ENCODE data around the gene IRF8.
A peak's percentile ranks its signal among the peaks of the same experiment; 100 is the strongest.
"Not testable (repeated sequence)": the region's sequence is repeated elsewhere in the genome, so short reads cannot be mapped to it uniquely, and the experiment has no call there.

IRF8 gene

GRCh38 chr16:85868495-85868894 lies 30.5 kb upstream of the IRF8 start:
- DNase-seq (ENCODE audit: low read depth): no peak

- no peak for DNase-seq (ENCODE audit: low read depth)
Measured at GRCh38 chr16:85869206-85869605, 29.8 kb upstream of the IRF8 start.

GRCh38 chr16:85869785-85870558 lies 29.0 kb upstream of the IRF8 start:
- no peak for DNase-seq (ENCODE audit: low read depth)

GRCh38 chr16:85871756-85872155 lies 27.2 kb upstream of the IRF8 start:
- DNase-seq (ENCODE audit: low read depth): no peak

GRCh38 chr16:85872734-85873133 lies 26.2 kb upstream of the IRF8 start:
- no peak for DNase-seq (ENCODE audit: low read depth)

- no peak for DNase-seq (ENCODE audit: low read depth)
Measured at GRCh38 chr16:85873153-85873552, 25.8 kb upstream of the IRF8 start.

GRCh38 chr16:85874031-85874430 lies 24.9 kb upstream of the IRF8 start:
- not testable (repeated sequence) for DNase-seq (ENCODE audit: low read depth)

GRCh38 chr16:85878407-85878806 lies 20.6 kb upstream of the IRF8 start:
- DNase-seq (ENCODE audit: low read depth): no peak

- DNase-seq (ENCODE audit: low read depth): no peak
Measured at GRCh38 chr16:85878875-85879274, 20.1 kb upstream of the IRF8 start.

- DNase-seq (ENCODE audit: low read depth): no peak
Measured at GRCh38 chr16:85879549-85879948, 19.4 kb upstream of the IRF8 start.

GRCh38 chr16:85879975-85880831 lies 18.8 kb upstream of the IRF8 start:
- no peak for DNase-seq (ENCODE audit: low read depth)

GRCh38 chr16:85880861-85881260 lies 18.1 kb upstream of the IRF8 start:
- DNase-seq (ENCODE audit: low read depth): no peak

GRCh38 chr16:85881436-85881835 lies 17.5 kb upstream of the IRF8 start:
- no peak for DNase-seq (ENCODE audit: low read depth)

- DNase-seq (ENCODE audit: low read depth): no peak
Measured at GRCh38 chr16:85882181-85882810, 16.7 kb upstream of the IRF8 start.

GRCh38 chr16:85883813-85884212 lies 15.1 kb upstream of the IRF8 start:
- DNase-seq (ENCODE audit: low read depth): no peak

- DNase-seq (ENCODE audit: low read depth): no peak
Measured at GRCh38 chr16:85884808-85885463, 14.0 kb upstream of the IRF8 start.

- DNase-seq (ENCODE audit: low read depth): no peak
Measured at GRCh38 chr16:85885537-85885936, 13.4 kb upstream of the IRF8 start.

GRCh38 chr16:85888405-85889331 lies 10.3 kb upstream of the IRF8 start:
- DNase-seq (ENCODE audit: low read depth): peak; percentile 46

GRCh38 chr16:85891033-85891775 lies 7.8 kb upstream of the IRF8 start:
- no peak for DNase-seq (ENCODE audit: low read depth)

GRCh38 chr16:85891776-85892166 lies 7.2 kb upstream of the IRF8 start:
- no peak for DNase-seq (ENCODE audit: low read depth)

Measured in activated T-cell treated with anti-CD3 and anti-CD28 coated beads for 24 hours (primary cell).